Stimulated activated CD8-positive, alpha-beta memory T cell treated with anti-CD3 and anti-CD28 coated beads, Interleukin-15, amount 100 ng/mL, for 24 hours (primary cell): ENCODE data around the gene ARHGAP28.

Experiments used
- DNase-seq: peaks from one replicate; pipeline ENCODE4 v3.0.0-alpha.2; 2020; ENCODE audit warnings: low read depth

ARHGAP28 gene, protein sequence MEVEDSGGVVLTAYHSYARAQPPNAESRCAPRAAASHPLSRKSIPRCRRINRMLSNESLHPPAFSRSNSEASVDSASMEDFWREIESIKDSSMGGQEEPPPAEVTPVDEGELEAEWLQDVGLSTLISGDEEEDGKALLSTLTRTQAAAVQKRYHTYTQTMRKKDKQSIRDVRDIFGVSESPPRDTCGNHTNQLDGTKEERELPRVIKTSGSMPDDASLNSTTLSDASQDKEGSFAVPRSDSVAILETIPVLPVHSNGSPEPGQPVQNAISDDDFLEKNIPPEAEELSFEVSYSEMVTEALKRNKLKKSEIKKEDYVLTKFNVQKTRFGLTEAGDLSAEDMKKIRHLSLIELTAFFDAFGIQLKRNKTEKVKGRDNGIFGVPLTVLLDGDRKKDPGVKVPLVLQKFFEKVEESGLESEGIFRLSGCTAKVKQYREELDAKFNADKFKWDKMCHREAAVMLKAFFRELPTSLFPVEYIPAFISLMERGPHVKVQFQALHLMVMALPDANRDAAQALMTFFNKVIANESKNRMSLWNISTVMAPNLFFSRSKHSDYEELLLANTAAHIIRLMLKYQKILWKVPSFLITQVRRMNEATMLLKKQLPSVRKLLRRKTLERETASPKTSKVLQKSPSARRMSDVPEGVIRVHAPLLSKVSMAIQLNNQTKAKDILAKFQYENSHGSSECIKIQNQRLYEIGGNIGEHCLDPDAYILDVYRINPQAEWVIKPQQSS

DNA sequence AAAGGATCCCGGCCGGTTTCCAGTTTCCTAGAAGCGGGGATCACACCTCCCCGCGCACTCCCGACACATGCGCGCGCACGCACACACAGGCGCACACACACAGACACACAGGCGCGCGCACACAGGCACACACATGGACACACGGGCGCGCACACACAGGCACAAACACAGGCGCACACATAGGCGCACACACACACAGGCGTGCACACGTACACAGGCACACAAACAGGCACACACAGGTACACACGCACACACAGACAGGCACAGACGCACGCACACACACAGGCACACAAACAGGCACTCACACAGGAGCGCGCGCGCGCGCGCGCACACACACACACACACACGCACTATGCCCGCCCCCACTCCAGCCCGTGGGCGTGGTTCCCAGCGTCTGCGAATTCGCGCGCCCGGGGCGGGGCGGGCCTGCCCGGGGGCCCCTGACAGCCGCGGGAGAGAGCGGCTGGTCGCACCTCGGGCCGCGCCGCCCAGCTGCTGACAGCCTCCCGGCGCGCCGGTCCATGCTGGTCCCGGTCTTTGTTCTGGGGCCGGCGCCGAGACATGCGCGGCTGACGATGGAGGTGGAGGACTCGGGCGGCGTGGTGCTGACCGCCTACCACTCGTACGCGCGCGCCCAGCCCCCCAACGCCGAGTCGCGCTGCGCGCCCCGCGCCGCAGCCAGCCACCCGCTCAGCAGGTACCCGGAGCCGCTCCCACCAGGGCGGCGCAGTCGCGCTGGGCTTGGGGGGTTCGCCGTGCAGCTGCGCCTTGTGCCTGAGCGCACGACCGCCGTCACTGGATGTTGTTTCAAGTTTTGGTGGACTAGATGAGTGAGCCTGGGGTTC, at the start of gene ARHGAP28:
TSS of gene ARHGAP28 (plus strand) at position 470 of the 845 bp plus-strand sequence. CDS start at position 576, 106 bp downstream.
- no peak for DNase-seq

DNA sequence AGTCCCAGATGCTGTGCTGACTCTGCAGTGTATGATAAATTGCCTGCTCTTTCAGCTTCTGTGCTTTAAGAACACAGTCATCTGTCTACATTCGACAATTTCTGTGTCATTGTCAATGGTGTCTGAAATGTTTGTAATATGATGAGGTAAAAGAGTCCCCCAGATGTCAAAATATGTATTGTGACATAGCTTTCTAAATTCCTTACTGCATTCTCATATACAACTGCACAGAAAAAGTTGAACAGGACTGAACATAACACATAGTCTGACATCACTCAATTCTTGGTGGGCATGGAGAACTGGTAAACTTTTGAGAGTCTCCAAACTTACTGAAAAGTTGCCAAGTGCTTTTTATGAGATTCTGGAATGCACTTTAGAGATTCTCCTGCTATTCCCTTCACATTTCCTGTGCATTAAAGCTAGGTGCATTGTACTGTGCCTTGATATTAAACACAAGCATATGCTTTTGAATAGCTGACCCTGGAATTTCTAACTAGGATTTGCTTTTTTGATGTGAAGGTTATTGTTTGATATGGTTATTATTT, 48.1 kb upstream of the ARHGAP28 start:
- DNase-seq, result no peak

DNA sequence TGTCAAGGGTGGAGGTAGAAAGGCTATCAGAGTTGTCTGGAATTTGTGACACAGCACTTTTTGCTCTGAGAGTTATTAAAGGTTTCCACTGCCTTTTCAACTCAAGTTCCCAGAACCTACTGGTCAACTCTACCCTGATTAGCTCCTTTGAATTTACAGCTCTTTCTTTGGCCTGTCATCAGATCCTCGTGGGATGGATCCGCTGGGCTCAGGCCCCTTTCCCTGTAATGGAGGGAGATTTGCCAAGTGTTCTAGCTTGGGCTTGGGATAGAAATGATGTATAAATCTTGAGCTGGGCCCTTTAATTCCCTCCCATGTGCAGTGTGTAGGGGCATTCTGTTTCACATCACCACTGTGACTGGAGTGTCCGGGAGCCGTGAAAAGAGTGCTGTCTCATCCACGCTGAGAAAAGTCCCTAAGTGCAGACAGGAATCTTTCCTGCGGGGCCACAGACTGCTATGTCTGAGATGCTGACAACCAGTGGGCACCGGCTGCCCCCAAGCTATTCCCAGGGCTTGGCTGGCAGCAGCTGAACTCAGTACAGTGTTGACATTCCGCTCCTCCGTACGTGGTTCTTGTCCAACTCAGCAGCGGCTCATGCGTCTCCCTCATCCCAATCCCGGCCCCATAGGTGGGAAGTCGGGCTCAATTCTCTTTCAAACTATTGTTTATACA, 46.9 kb upstream of the ARHGAP28 start:
- no peak for DNase-seq

DNA sequence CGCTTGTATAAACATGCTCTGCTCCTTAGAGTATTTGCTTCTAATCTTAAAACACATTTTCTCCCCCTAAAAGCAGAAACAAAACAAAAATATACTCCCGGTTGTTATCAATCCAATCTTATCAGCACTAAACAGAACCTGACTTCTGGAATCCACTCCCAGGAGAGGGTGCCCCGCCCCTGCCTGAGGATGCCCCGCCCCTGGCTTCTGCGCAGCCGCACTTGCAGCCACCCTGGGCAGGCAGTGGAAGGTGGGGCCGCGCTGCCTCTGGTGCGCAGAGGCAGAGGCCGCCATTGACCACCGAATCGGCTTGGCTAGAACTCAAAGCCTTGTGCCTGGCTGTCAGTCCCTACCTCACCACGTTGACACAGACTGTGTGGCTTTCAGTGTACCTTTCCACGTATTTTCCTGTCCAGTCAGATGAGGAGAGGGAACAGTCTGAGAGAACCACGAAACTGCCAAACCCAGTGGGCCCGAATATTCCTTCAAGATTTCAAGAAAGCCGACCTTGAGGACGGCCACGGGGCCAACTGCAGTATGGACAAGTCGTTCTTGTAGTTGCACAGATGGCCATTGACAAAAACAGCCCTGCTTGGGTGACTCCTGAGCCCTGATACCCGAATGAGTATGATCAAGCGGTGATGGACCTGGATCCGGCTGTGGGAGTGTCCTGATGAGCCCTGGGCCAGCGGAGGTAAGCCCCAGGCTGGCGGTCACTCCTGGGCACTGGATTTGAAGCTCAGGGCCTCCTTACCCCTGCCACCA, 46.2 kb upstream of the ARHGAP28 start:
- no peak for DNase-seq

DNA sequence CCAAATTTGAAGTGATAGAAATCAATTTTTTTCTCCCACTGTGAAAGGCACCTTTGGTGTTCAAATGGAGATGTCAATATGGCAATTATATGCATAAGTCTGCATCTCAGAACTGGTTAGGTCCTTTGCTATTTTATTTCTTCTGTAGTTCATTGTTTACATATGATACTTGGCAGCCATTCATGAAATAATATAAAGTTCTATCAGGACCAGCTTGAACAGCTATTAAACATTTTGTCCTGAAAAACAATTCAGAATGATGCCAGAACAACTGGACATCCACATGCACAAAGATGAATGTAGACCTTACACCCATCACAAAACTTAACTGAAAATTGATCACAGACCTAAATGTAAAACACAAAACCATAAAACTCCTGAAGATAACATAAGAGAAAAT, 41.8 kb upstream of the ARHGAP28 start:
- DNase-seq, result no peak

DNA sequence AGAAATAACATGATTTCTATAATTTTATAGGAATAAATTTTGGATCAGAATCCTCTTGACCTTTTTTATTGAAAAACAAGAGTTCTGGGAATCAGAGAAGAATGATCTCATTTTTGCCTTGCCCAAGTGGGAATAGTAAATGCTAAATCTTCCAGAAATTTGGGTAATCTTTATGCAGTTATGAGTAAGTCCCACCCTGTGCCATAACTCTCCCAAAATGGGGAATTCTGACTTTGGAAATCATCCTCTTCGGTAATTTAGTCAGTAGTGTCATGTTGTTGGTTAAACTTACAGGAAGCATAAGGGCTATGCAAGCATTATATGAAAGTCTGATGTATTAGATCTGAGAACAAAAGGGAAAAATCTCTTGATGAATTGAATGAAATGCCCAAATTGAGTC, 20.6 kb upstream of the ARHGAP28 start:
- DNase-seq, result no peak

DNA sequence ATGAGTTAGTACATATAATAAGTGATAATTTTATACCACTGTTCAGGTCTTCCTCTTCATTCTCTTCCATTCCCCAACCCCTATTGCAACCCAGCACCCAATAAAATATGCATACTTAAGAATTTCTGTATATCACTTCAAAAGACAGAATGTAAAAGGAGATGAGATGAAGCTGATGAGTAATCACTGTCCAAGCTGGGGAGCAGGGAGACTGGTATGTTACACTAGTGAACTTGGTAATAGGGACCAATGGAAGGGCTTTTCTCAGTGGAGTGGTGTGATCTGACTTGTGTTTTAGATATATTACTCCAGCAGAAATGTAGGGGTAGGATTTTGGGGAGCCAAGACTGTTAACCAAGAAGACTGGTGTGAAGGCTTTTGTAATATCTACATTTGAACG, 18.0 kb upstream of the ARHGAP28 start:
- no peak for DNase-seq

DNA sequence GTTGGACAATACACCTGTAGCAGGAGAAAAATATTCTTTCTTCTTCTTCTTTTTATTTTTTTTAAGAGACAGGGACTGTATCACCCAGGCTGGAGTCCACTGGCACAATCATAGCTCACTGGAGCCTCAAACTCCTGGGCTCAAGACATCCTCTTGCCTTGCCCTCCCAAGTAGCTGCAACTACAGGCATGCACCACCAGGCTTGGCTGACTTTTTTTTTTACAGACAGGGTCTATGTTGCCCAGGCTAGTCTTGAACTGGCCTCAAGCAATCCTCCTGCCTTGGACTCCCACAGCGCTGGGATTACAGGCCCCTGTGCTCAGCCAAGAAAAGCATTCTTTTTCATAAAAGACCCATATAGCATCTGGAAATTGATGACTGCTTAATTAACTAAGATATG, 17.1 kb upstream of the ARHGAP28 start:
- no peak for DNase-seq

DNA sequence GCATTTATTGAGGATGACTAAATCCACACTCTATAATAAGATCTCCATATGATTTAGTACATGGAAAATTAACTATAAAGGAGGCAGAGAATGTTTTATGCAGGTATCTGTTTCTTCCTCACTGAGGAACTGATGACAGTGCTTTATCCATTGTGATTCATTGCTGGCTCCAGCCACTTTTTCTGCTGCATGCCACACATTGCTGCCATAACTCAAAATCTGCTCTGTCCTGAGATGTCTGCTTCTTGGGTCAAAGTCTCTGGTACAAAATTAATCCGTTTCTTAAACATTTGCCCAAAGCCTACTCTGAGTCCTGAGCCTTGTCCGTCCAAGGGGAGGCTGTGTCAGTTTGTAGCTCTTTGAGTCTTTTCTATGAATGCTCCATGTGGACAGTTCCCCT, 15.5 kb upstream of the ARHGAP28 start:
- no peak for DNase-seq

DNA sequence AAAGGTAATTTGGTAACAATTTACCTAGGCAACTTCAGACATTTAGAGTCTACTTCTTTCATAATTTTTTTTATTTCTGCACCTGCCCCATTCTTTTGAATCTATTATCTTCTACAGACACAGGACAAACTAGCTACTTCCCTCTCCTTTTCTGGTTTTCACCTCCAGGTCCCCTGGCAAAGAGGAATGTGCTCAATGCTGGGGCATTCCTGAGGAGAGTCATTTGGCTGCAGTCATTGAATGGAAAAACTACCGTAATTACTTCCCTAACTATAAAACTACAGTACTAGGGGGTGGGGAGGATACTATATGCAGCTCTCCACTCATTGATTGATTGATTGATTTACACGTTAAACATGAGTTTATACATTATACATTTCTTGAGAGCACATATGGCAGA, 11.2 kb upstream of the ARHGAP28 start:
- no peak for DNase-seq

DNA sequence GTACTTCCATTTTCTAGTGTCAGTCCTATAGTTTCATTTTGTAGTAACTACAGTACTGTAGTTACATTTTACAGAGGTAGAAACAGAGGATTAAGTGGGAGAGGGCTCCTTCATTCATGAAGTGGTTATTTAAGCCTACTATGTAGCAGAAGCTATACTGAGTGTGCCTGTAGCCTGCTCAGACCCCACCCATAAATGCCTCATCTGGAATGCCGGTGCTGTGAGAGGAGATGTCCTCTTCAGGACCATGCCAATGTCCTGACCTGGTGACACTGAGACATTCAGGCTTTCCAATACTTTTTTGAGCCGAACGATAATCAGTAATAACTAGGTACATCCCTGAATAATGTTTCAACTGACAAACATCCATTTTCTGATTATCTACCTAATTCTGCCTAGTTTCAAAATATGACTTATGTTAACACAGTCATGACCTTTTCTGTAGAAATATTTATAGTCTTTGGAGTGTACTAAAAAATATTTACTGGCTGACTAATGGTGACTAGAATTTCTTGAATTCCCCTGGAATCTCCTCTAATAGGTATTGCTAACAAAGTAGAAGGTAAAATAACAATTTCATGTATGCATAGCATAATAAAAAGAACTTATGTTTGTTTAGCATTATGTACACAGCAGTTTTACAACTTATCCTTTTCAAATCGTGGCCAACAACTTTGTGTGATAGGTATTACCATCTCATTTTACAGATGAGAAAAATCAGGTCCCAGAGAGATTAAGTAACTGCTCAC, 10.2 kb upstream of the ARHGAP28 start:
- DNase-seq, result no peak

DNA sequence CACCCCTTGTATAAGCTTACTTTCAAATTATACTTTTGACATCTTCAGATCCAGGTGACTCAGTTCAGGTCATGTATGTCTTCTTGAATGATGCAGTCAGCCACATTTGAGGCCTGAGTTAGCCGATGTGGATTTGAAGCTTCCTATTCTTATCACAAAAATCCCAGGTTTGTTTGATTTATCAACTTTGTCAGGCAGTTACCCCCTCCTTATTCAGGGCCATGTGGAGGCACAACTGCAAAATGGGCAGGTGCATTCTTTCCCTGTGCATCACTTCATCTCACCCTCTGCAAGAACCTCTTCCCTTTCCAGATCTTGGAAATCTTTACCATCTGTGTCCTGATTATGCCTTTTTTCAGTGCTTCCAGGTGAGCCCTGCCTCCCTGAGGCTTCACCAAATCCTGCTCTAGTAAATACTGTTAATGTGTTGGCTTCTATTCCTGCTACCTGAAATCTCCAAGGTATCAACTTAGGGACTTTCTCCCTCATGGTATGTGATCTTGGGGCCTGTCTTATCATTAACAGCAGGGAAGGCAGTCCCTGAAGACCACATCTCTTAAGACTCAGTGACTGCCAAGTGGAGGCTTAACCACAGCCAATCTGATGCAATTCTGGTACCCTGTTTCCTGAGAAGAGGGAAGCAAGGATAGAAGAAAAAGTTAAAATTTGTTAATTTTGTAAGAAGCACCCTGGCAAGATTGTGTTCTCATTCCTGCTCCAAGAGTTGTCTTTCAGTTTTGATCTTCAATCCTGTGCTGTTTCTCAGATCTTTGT, 9.4 kb upstream of the ARHGAP28 start:
- no peak for DNase-seq

DNA sequence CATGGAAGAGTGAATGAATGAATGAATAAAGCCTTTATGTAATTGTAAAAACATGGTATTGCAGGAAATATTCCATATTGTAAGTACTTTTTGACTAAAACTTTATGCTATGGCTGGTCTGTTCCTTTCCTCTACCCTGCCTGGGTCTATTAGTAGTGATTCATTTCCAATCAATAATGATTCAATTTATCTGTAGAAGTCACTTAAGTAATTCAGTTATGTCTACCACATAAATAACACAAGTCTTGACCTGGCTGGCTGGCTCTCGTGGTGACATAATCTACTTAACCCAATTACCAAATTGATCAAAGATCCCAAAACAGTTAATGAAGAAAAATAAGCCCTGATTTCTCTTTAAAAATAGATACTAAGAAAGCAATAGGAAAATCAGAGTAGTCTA, 7.8 kb upstream of the ARHGAP28 start:
- DNase-seq, result no peak

DNA sequence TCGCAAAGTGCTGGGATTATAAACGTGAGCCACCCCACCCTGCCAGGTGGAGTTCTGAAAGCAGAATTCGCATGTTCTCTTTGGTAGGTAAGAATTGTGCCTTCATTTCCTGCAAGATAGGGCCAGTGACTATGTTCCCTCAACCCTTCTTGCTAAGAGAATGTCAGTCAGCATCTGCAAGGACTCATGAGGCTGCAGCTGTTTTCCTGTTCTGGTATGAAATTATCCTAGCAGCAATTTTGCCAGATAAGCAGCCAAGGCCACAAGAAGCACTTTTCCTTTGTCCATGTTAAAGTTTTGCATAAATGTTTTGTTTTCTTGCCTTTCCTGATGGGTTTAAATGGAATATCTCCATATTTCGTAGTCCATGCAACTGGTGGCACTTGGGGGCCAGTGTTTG, 6.8 kb upstream of the ARHGAP28 start:
- no peak for DNase-seq

DNA sequence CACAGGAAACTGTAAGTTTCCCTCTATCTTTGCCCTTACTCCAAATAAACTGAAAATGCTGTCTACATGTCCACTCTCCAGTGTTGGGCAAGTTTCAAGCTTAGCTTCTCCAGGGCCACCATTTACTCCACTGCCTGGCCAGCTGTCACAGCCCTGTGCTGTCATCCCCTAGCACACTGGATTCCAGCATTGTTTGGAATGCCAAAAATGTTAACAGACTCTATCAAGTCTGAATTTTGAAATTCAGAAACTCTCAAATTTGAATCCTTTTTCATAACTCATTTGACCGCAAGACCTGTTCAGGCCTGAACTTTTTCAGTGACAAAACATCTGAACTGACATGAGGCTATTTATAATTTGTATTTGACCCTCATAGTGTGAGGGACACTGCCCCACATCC, 5.2 kb upstream of the ARHGAP28 start:
- no peak for DNase-seq

DNA sequence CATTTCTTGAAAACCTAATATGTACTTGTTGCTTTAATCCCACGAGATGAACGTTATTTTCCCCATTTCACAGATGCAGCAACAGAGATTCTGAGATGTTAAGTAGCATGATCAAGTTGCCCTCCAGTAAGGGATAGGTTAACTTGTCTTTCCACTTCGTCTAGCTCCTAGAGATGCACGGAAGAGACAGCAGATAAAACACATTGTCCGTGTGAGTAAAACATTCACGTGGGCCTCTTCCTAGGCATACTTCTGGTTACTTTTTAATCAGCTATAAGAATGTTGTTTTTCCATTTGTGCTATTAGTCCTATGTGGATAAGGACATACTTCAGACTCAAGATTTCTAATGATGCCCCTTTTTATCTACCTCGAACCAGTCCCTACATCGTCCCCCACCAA, 1.2 kb upstream of the ARHGAP28 start:
- DNase-seq, result no peak

DNA sequence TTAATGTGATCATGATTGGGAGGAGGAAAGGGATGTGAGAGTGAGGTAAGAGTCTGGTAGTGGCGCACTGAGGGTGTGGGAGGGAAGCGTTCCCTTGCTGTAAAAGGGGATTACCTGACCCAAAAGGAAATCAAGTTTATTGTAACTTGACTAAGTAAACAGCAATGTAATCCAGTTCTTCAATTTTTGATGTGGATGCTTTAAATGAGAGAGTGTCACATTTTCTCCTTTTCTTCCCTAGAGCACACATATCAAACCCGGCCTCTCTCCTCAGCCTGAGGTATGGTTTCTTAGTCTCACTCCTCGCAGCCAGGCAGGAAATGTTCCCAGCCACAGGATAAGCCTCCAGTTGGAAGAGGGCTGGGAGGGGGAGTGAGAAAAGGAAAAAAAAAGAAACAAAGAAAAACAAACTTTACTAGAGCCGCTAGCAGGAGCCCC, 688 bp upstream of the ARHGAP28 start:
- DNase-seq, result no peak

DNA sequence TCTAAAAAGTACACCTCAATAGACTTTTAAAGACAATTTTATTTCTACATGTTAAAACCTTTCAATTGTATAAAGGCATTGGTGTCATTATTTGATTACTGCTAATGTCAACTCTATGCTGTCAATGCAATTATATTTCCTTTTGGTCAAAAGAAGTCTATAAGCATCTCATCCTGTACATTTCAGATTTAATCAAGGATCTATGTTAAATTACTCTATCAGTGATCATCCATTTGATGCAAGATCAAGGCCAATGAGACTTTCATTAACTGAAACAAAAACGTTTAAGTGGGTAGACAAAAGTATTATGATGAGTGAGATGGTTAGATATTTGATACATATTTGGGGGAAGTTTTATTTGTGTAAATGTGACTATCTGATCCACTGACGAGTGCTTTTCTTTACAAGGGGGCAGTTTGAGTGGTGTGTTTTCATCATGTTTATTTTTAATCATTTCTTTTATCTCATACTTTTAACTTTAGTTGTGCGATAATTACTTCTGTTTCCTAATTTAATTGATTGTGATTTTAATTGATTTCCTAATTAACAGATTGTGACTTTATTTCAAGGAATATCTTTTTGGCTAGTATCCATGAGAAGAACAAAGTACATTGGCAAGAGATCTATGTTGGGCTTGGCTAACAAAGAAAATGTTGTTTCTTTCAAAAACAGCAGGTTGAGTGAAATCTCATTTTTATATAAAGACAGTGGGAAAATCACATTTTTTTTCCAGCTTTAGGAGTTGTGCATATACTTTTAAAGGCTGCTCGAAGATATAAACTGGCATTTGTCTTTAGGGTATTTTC, 1.1 kb downstream of the ARHGAP28 start:
- no peak for DNase-seq

DNA sequence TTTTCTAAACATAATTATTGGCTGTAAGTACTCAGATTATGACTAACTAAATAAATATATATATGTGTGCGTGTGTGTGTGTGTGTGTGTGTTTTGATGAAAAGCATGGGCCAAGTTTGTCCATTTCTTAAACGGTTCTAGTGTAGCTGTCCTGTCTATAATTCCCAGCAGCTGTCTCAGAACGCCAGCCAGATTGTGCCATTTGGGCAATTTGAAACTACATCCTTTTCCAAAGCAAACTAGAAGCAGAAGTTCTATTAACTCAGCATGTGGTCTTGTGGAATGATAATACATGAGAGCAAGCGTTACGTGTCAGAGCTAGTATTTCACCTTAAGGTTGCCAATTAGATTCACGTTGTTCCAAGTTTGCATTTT, 1.7 kb downstream of the ARHGAP28 start:
- DNase-seq, result no peak
